ENCODE data around the gene HLA-DMA. TPM values are rescaled to one million over a fixed set of nuclear protein-coding genes. Genes with fewer than 3 reads are reported as not detected.

The HLA-DMA gene
- total and polyA plus RNA-seq, 2 of the 13 experiments (the other 11 are each of a cell fraction or from before 2014, with no cell fraction given): 0.70 to 0.71 TPM

DNA sequence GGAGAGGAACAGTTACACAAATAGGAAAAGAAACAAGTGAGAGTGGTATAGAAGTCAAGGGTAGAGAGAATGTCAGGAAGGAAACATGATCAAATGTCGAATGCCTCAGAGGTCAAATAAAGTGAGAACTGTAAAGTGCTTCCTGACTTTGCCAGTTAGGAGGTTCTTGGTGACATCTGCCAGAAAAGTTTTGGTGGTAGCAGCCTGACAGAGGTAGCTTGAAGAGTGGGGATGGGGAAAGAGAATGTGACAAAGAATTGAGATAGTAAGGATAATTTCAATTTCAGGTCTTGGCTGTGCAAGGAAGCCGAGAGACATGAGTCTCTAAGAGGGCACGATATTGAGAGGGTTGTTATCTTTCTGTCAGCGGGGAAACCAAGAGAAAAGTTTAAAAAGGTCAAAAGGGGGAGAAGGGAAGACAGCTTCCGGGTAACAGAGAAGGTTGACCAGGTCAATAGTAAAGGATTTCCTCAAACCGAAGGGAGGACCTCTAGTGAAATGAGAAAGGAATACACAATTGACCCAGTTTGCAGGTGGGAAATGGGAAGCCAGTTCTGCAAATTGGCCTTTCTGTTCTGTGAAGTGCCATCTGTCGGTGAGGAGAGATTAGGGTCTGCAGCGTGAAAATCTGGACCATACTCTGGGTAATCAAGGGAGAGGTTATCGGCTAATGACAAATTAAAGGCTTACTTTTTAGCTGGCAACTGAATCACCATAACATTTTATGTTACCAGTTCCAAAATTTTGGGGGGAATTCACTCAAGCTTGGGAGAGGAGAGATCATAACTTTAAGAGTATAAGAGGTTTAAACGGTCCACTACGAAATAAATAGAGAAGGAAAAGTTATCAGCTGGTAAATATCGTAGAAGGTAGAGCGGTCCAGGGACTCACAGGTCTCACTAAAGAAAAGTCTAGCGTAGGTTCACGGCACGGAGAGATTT is 14.5 kb upstream of the HLA-DMA start (continued):
- TF ChIP-seq, protein P1, sequence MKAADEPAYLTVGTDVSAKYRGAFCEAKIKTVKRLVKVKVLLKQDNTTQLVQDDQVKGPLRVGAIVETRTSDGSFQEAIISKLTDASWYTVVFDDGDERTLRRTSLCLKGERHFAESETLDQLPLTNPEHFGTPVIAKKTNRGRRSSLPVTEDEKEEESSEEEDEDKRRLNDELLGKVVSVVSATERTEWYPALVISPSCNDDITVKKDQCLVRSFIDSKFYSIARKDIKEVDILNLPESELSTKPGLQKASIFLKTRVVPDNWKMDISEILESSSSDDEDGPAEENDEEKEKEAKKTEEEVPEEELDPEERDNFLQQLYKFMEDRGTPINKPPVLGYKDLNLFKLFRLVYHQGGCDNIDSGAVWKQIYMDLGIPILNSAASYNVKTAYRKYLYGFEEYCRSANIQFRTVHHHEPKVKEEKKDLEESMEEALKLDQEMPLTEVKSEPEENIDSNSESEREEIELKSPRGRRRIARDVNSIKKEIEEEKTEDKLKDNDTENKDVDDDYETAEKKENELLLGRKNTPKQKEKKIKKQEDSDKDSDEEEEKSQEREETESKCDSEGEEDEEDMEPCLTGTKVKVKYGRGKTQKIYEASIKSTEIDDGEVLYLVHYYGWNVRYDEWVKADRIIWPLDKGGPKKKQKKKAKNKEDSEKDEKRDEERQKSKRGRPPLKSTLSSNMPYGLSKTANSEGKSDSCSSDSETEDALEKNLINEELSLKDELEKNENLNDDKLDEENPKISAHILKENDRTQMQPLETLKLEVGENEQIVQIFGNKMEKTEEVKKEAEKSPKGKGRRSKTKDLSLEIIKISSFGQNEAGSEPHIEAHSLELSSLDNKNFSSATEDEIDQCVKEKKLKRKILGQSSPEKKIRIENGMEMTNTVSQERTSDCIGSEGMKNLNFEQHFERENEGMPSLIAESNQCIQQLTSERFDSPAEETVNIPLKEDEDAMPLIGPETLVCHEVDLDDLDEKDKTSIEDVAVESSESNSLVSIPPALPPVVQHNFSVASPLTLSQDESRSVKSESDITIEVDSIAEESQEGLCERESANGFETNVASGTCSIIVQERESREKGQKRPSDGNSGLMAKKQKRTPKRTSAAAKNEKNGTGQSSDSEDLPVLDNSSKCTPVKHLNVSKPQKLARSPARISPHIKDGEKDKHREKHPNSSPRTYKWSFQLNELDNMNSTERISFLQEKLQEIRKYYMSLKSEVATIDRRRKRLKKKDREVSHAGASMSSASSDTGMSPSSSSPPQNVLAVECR (CRISPR knock-in tag; IDR thresholded peaks at IDR 0.05; ENCODE audit: borderline replicate concordance): no peak
- TF ChIP-seq ZNF335 (CRISPR knock-in tag; IDR thresholded peaks at IDR 0.05) (no peak), POGZ (CRISPR knock-in tag; IDR thresholded peaks at IDR 0.05) (no peak; the same call in 1 of the 2 replicates), PBX2 (CRISPR knock-in tag; IDR thresholded peaks at IDR 0.05) (no peak), ZMYM2 (CRISPR knock-in tag; IDR thresholded peaks at IDR 0.05) (0 out of 2 replicates have a peak, but pooled peaks have one; percentile 18), ZNF558 (CRISPR knock-in tag; IDR thresholded peaks at IDR 0.05; ENCODE audit: borderline replicate concordance) (0 out of 2 replicates have a peak, but pooled peaks have one; percentile 18), TAF15 (IDR thresholded peaks at IDR 0.05; ENCODE audit: low read depth, low read length, poor library complexity, severe bottlenecking) (no peak), ZSCAN30 (CRISPR knock-in tag; IDR thresholded peaks at IDR 0.05) (no peak), RBM39 (IDR thresholded peaks at IDR 0.05; ENCODE audit: low read depth, low read length, poor library complexity, severe bottlenecking) (no peak), EZH2 (conservative IDR thresholded peaks at IDR 0.05; ENCODE audit: low read depth, low read length) (no peak), BRD4 (CRISPR knock-in tag; IDR thresholded peaks at IDR 0.05) (peak; percentile 33; the same call in 1 of the 2 replicates), PHF20 (CRISPR knock-in tag; IDR thresholded peaks at IDR 0.05) (no peak), EP300 (IDR thresholded peaks at IDR 0.05; ENCODE audit: low read depth in 2 of 2, low read length in 2 of 2) (0 out of 4 replicates have a peak, but pooled peaks of 1 of the 2 experiments have one; percentile 6), EP300 (CRISPR knock-in tag; IDR thresholded peaks at IDR 0.05; ENCODE audit: borderline replicate concordance) (no peak), ZNF768 (CRISPR knock-in tag; IDR thresholded peaks at IDR 0.05) (no peak), ZNF224 (CRISPR knock-in tag; IDR thresholded peaks at IDR 0.05) (no peak), ATF1 (CRISPR knock-in tag; IDR thresholded peaks at IDR 0.05) (peak; percentile 37; the same call in 1 of the 2 replicates), ZNF672 (CRISPR knock-in tag; IDR thresholded peaks at IDR 0.05) (no peak), TAF1 (CRISPR knock-in tag; IDR thresholded peaks at IDR 0.05) (no peak)
- TF ChIP-seq, protein P2, sequence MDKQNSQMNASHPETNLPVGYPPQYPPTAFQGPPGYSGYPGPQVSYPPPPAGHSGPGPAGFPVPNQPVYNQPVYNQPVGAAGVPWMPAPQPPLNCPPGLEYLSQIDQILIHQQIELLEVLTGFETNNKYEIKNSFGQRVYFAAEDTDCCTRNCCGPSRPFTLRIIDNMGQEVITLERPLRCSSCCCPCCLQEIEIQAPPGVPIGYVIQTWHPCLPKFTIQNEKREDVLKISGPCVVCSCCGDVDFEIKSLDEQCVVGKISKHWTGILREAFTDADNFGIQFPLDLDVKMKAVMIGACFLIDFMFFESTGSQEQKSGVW (CRISPR knock-in tag; IDR thresholded peaks at IDR 0.05; ENCODE audit: borderline replicate concordance): 0 out of 2 replicates have a peak, but pooled peaks have one; percentile 44
